Right kidney (tissue), 1 donor: ENCODE results near the gene CAP2.

Experiments
- DNase-seq: peaks from one replicate; pipeline ENCODE4 v3.0.0-alpha.2; 2016

The CAP2 gene

GRCh38 chr6:17475606-17476244, 82.3 kb downstream of the CAP2 start:
- no peak for DNase-seq

GRCh38 chr6:17476511-17476910, 83.1 kb downstream of the CAP2 start:
- no peak for DNase-seq

- DNase-seq = no peak
These were observed 84.0 kb downstream of the CAP2 start for GRCh38 chr6:17477356-17477755.

- no peak for DNase-seq
These were observed 85.0 kb downstream of the CAP2 start for GRCh38 chr6:17478223-17478907.

DNA sequence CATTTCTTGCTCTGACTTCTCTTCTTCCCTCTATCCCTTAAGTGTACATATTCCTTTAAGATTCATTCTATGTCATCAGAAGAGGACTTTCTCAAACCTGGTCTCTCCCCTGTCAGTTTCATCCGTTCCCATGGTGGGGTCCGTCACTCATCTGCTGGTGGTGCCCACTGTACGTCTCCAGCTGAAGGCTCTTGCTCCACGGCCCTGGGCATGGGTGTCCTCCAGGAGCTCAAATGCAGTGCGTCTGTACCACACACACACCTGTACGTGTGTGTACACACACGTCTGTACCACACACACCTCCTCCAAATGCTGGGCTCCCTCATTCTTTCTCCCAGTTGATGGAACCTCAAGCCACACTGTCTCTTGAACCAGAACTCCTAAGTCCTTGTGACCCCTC, 85.6 kb downstream of the CAP2 start:
- DNase-seq = no peak

GRCh38 chr6:17480476-17480875, 87.1 kb downstream of the CAP2 start:
- no peak for DNase-seq

DNA sequence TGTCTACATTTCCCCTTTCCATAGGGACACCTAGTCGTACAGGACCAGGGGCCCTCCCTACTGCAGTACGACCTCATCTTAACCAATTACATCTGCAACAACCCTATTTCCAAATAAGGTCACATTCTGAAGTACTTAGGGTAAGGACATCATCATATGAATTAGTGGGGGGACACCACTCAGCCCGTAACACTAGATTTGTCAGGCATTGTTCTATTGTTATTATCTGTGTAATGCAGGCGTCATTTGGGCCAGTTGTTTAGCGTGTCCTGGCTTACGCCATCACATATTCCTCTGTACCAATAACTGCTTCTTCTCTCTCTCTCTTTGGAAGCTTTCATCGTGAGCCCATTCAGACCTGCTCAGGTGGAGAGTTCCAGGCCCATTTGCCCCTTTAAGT, 89.3 kb downstream of the CAP2 start:
- no peak for DNase-seq

- no peak for DNase-seq
These were observed 90.1 kb downstream of the CAP2 start for GRCh38 chr6:17483391-17484016.

DNA sequence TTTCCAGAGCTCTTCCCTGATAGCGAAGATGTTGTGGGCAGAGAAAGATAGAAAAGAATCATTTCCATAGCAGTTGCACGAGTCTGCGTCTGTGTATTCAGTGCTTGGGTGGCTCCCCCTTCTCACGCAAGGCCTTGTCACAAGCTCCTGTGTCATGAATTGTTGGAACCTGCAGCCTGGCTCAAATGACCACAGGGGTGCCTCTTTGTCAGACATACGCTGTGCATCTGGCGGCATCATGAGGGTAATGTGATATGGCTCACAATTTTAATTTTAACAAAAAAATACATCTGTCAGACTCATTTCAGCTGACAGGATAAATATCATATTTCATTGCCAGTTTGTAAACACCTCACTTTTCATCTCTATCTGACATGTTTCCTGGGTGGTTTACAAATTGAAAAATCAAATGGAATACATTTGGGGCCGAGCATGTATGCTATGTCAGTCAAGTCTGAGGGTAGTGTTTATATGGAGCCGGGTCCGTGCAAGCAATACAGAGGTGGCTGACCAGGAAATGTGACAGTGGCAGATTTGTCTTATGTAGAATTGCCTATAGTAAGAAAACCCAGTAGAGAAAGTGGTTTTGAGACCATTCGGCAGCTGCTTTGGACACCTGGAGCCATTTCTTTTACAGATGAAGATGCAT, 90.9 kb downstream of the CAP2 start:
- DNase-seq = no peak

GRCh38 chr6:17485181-17485580, 91.8 kb downstream of the CAP2 start:
- DNase-seq = no peak

DNA sequence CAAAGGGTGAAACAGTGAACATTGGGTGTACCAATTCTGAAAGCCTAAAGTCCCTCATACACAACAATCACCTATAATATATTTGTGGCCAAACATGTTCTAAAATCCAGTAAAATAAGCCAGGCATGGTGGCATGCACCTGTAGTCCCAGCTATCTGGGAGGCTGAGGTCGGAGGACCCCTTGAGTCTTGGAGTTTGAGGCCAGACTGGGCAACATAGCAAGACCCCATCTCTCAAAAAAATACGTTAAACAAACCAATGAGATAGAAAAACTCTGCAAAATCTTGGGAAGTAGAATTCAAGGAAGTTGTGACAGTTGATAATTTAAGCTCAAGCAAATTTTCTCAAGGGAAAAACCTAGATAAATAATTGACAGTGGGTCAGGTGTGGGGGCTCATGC, 92.6 kb downstream of the CAP2 start:
- DNase-seq = no peak

GRCh38 chr6:17486680-17487079, 93.3 kb downstream of the CAP2 start:
- no peak for DNase-seq

DNA sequence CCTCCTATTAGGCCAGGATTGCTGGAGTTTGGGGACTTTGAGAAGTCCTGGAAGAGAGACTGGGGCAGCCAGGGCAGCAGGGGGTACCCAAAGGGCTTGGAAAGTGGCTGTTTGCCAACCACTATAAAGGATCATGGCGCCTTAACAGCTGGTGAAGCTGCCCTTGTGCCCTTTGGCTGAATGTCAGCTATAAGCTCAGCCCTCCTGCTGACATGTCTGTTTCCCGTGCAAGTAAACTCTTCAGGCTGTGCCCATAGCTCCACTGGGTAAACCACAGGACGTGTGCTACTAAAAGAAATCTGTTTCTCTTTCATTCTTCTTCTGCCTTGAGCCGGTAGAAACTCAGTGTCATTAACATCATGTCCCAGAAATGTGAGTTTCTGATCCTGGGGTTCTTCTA, 97.3 kb downstream of the CAP2 start:
- no peak for DNase-seq

DNA sequence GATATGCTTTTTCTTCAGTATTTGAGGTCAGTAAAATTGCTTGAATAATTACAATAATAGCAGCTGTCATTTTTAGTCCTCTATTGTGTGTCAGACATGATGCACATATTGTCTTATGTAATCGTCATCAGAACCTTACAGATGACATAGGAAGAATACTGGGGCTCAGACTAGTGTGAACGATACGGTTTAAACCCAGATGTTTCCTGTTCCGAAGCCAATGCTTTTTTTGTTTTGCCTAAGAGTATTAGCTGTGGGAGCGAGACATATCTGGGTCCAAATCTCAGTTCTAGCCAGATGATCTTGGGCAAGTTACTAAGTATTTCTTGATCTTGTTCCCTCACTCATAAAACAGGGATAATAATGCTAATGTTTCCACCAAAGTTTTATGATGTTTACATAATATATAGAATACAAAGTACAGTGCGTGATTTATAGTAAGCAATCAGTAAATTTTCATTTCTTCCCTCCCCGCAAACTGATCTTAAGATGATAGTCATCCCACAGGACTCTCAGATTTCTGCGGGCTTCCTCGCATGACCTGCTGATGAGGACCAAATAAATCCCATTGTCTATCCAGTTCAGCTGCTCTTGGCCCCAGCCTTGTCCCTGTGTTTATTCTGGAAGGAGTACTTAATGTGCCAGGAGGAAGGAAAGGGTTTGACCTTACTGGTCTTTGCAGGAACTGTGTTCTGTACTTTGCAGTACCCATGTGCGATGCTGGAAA, 98.2 kb downstream of the CAP2 start:
- no peak for DNase-seq

- no peak for DNase-seq
These were observed 99.0 kb downstream of the CAP2 start for GRCh38 chr6:17492350-17492749.

DNA sequence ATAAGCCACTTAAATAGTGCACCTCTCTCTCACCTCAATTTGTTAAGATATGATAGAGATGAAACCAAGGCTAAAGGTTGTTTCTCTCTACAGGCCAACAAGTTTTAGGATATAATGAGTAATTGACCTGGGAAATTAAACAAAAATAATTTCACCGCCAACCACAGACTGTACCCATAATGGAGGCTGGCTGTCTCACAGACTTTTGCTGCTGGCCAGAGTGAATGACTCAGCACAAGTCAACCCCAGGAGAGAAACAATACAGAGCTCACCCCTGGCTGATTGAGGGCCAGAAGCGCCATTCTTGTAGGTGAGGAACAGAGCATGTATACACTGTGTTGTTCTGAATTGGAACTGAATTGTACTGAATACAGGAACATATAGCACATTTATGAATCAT, 99.9 kb downstream of the CAP2 start:
- no peak for DNase-seq

- DNase-seq = no peak
These were observed 100.8 kb downstream of the CAP2 start for GRCh38 chr6:17494177-17494576.

- no peak for DNase-seq
These were observed 101.5 kb downstream of the CAP2 start for GRCh38 chr6:17494919-17495318.

DNA sequence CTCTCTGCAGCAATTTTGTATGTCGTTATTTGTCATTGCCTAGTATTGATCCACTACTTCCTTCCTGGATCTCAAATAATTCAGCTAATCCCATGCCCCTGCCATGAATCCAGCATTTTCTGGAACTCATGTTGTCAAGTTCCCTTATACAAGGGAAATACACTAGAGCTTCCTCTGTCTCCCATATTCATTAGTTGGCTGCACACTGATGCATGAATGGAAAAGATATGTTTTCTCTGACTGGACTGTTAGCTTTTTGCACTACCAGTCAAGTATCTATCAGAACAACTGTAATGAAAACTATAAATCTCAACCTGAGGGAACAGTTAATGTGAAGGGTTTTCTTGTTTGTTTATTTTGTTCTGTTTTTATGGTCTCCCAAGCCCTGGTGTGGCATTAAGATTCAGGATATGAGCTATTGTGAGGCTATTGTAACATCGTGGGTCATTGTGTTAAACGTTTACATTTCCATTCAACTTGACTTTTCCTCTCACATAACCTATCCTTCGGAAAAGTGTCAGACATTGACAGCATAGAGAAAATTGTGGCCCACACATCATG, 104.2 kb downstream of the CAP2 start:
- no peak for DNase-seq

- no peak for DNase-seq
These were observed 108.0 kb downstream of the CAP2 start for GRCh38 chr6:17501442-17501841.

DNA sequence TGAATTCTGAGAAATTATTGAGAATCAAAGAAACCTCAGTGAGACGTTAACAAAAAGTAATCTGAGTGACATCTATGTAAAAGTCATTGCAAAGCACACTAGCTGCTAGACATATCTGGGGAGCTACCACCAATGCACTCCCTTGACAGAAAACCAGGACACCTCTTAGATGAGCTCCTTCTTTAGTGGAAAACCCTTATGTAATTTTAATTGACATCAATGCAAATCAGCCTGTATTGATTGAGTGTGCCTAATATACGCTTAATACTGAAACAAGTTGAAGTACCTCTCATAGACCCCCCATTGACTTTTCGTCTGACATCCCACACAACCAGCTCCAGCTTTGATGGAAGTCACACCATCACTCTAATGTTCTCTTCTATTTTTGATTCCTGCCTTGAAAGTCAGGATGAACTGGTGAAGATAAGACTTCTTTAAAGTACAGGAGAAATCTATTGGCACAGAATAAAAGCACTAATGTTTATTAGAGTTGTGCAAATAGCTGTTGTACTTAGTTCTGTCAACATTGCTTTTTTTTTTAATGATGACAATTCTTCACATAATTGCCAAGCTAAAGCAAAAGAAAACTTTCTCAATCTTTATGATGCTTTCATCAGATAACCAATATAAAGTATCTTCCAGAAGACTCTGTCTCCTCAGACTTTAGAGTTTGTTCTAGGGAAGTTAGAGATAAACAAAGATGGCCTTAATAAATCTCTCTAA, 108.7 kb downstream of the CAP2 start:
- DNase-seq = no peak

DNA sequence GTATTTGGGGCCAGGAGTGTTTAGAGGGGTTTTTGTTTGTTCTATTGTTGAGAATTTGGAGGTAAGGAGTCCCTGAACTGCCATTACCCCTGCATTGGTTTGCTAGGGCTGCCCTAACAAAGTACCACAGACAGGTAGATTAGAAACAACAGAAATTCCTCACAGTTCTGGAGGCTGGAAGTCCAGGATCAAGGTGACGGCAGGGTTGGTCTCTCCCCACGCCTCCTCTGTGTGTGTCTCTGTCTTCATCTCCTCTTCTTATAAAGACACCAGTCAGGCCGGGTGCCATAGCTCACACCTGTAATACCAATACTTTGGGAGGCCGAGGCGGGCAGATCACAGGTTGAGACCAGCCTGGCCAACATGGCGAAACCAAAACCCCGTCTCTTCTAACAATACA, 109.7 kb downstream of the CAP2 start:
- DNase-seq = no peak
